SK-N-MC (cell line): ENCODE data around the gene XRCC2.
"Not testable (repeated sequence)": the region's sequence is repeated elsewhere in the genome, so short reads cannot be mapped to it uniquely, and the experiment has no call there.

ENCODE experiments used
- EZH2 ChIP-seq: fragments of 200-600 bp; sonication (generic); IDR thresholded peaks from one replicate; pipeline ENCODE4 v1.6.1; 2017; ENCODE audit warnings: antibody characterized with exemption
- FOXP2 ChIP-seq: optimal IDR thresholded peaks from 2 replicates; pipeline ENCODE3; 2011; ENCODE audit warnings: mild to moderate bottlenecking, moderate library complexity; ENCODE audit not compliant: insufficient read depth; ENCODE audit errors: extremely low read length, control extremely low read depth
- POLR2AphosphoS5 ChIP-seq: IDR thresholded peaks from 2 replicates; pipeline ENCODE4 v1.6.1; 2012; ENCODE audit warnings: mild to moderate bottlenecking, low read depth, low read length, borderline replicate concordance

DNA sequence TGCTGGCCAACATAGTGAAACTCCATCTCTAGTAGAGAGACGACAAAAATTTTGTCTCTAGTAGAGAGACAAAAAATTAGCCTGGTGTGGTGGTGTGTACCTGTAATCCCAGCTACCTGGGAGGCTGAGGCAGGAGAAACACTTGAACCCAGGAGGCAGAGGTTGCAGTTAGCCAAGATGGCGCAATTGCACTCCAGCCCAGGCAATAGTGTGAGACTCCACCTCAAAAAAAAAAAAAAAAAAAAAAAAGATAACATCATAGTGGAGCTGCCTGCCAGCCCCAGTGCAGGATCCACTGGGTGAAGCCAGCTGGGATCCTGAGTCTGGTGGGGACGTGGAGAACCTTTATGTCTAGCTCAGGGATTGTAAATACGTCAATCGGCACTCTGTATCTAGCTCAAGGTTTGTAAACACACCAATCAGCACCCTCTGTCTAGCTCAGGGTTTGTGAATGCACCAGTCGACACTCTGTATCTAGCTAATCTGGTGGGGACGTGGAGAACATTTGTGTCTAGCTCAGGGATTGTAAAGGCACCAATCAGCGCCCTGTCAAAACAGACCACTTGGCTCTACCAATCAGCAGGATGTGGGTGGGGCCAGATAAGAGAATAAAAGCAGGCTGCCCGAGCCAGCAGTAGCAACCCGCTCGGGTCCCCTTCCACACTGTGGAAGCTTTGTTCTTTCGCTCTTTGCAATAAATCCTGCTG lies 21.5 kb upstream of the XRCC2 start:
- not testable (repeated sequence) for TF ChIP-seq EZH2, POLR2AphosphoS5, FOXP2
